Neural cell (in vitro differentiated cells): Measurements from ENCODE around the gene TRAF2.

Source experiments
- CTCF ChIP-seq: fragments of 450-650 bp; IDR thresholded peaks from 2 replicates; pipeline ENCODE4 v1.5.1; 2014; ENCODE audit warnings: antibody characterized with exemption, mild to moderate bottlenecking, moderate library complexity; ENCODE audit not compliant: poor library complexity, severe bottlenecking
- RAD21 ChIP-seq: fragments of 450-650 bp; conservative IDR thresholded peaks from 2 replicates; pipeline ENCODE4 v1.6.1; 2014; ENCODE audit warnings: antibody characterized with exemption, mild to moderate bottlenecking, moderate library complexity

DNA sequence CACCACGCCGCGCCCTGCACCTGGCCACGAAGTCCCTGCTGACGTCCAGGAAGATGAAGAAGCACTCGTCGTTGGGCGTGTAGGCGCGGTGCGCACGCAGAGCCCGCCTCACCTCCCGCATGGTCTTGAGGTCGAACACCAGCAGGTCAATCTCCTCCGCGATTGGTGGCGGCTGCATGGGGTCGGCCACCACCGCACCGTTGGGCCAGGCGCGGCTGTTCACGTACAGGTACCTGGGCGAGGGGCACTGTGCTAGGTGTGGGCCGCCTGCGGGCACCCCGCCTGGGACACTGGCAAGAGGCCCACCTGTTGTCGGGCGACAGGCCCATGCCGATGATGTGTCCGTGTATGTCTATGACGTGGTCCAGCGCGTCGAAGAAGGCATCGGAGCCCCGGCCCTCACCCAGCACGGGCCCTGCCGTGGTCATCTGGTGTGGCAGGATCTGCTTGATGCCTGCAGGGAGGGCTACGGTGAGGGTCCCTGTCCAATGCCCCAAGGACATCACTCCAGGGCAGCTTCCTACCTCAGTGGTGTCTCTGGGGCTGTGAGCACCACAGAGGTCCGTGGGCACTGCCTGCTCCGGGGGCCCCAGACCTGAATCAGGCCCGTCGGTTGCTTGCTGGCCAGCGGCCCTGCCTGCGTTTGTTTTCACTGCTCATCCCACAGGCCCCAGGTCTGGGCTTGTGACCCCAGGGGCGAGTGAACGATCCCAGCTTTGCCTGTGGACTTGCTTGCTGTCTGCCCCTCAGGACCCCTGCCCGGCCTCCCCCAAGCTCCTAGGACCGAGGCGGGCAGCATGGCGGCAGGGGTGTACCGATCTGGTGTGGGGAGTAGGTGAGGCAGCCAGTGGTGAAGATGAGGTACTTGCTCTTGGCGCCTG, 55.2 kb downstream of the TRAF2 start:
- no peak for TF ChIP-seq CTCF
- TF ChIP-seq RAD21 = no peak
